Measurements from ENCODE around the gene TPPP3. TPM values are rescaled to one million over a fixed set of nuclear protein-coding genes. Genes with fewer than 3 reads are reported as not detected.

The TPPP3 gene
- total RNA-seq, 1 donor from 2014 or later, result 26.5 TPM

GRCh38 chr16:67346341-67346740 is 47.0 kb downstream of the TPPP3 start:
- DNase-seq (ENCODE audit: low spot score), result no peak

GRCh38 chr16:67345401-67345800 is 47.9 kb downstream of the TPPP3 start:
- DNase-seq (ENCODE audit: low spot score), result no peak

GRCh38 chr16:67342616-67343015 is 50.7 kb downstream of the TPPP3 start:
- no peak for DNase-seq (ENCODE audit: low spot score)

- DNase-seq (ENCODE audit: low spot score), result no peak
Measured at GRCh38 chr16:67341250-67341649, 52.0 kb downstream of the TPPP3 start.

Other genes starting within 250 kb of the TPPP3 start
- gene B3GNT9, start 242.5 kb downstream of the TPPP3 start, total RNA-seq (ENCODE audit: insufficient read depth, low replicate concordance), result 37.3 TPM
- gene TRADD, start 233.6 kb downstream of the TPPP3 start, total RNA-seq (ENCODE audit: insufficient read depth, low replicate concordance), result 10.8 TPM
- 9.6 TPM for gene FBXL8, start 233.5 kb downstream of the TPPP3 start, total RNA-seq (ENCODE audit: insufficient read depth, low replicate concordance)
- gene HSF4, start 228.8 kb downstream of the TPPP3 start, total RNA-seq (ENCODE audit: insufficient read depth, low replicate concordance), result 17.3 TPM
- gene NOL3, start 223.0 kb downstream of the TPPP3 start, total RNA-seq (ENCODE audit: insufficient read depth, low replicate concordance), result 17.1 TPM
- 2.6 TPM for gene MATCAP1, start 209.5 kb downstream of the TPPP3 start, total RNA-seq (ENCODE audit: insufficient read depth, low replicate concordance)
- gene EXOC3L1, start 203.4 kb downstream of the TPPP3 start, total RNA-seq (ENCODE audit: insufficient read depth, low replicate concordance), result 0.24 TPM
- 85.7 TPM for gene E2F4, start 201.3 kb downstream of the TPPP3 start, total RNA-seq (ENCODE audit: insufficient read depth, low replicate concordance)
- not detected for gene ELMO3, start 194.4 kb downstream of the TPPP3 start, total RNA-seq (ENCODE audit: insufficient read depth, low replicate concordance)
- 5.5 TPM for gene TMEM208, start 166.4 kb downstream of the TPPP3 start, total RNA-seq (ENCODE audit: insufficient read depth, low replicate concordance)
- gene FHOD1, start 146.0 kb downstream of the TPPP3 start, total RNA-seq (ENCODE audit: insufficient read depth, low replicate concordance), result 2.6 TPM
- 1.2 TPM for gene SLC9A5, start 144.5 kb downstream of the TPPP3 start, total RNA-seq (ENCODE audit: insufficient read depth, low replicate concordance)
- 20.9 TPM for gene PLEKHG4, start 114.0 kb downstream of the TPPP3 start, total RNA-seq (ENCODE audit: insufficient read depth, low replicate concordance)
- 3.4 TPM for gene KCTD19, start 66.8 kb downstream of the TPPP3 start, total RNA-seq (ENCODE audit: insufficient read depth, low replicate concordance)
- gene LRRC36, start 66.7 kb downstream of the TPPP3 start, total RNA-seq (ENCODE audit: insufficient read depth, low replicate concordance), result 1.9 TPM
- gene ZDHHC1, start 23.0 kb upstream of the TPPP3 start, total RNA-seq (ENCODE audit: insufficient read depth, low replicate concordance), result 5.3 TPM
- gene HSD11B2, start 37.6 kb upstream of the TPPP3 start, total RNA-seq (ENCODE audit: insufficient read depth, low replicate concordance), result 1.4 TPM
- gene ATP6V0D1, start 87.7 kb upstream of the TPPP3 start, total RNA-seq (ENCODE audit: insufficient read depth, low replicate concordance), result 52.7 TPM
- gene AGRP, start 90.0 kb upstream of the TPPP3 start, total RNA-seq (ENCODE audit: insufficient read depth, low replicate concordance), result not detected
- gene RIPOR1, start 135.3 kb upstream of the TPPP3 start, total RNA-seq (ENCODE audit: insufficient read depth, low replicate concordance), result 17.3 TPM
- 31.1 TPM for gene CTCF, start 169.0 kb upstream of the TPPP3 start, total RNA-seq (ENCODE audit: insufficient read depth, low replicate concordance)